Gastrocnemius medialis (tissue), 4 donors: ENCODE data around the gene HTRA3. TPM values are rescaled to one million over a fixed set of nuclear protein-coding genes. Genes with fewer than 3 reads are reported as not detected.

Source experiments
- ATAC-seq, 2 donors: fragments of 150-250 bp; one replicate each; pipeline ENCODE4 v1.9.1; 2016
- DNase-seq, 2 donors: peaks; one replicate each; pipeline ENCODE4 v3.0.0-alpha.2; 2019
- H3K27ac ChIP-seq, 4 donors: fragments of 200-600 bp; sonication (generic); 1 replicate in 1 of 4; 2 replicates in 3 of 4; pipeline ENCODE4 v1.5.1; 2016 to 2018; ENCODE audit warnings: mild to moderate bottlenecking in 2 of 4, moderate library complexity in 1 of 4
- H3K27me3 ChIP-seq, 3 donors: fragments of 200-600 bp; sonication (generic) in 2 of 3; 1 replicate in 1 of 3; 2 replicates in 2 of 3; pipeline versions ENCODE4 v1.5.1 to v1.6.0; 2016 to 2019; ENCODE audit warnings: mild to moderate bottlenecking in 1 of 3, moderate library complexity in 1 of 3
- H3K36me3 ChIP-seq, 2 donors: fragments of 200-600 bp; sonication (generic) in 1 of 2; one replicate each; pipeline ENCODE4 v1.5.1; 2017 to 2018
- H3K4me1 ChIP-seq, 2 donors: fragments of 200-600 bp; sonication (generic) in 1 of 2; one replicate each; pipeline ENCODE4 v1.5.1; 2016 to 2017; ENCODE audit warnings: mild to moderate bottlenecking in 2 of 2
- H3K4me3 ChIP-seq, 4 donors: fragments of 200-600 bp; sonication (generic) in 3 of 4; 1 replicate in 1 of 4; 2 replicates in 3 of 4; pipeline ENCODE4 v1.5.1; 2016 to 2019; ENCODE audit warnings: mild to moderate bottlenecking in 2 of 4
- H3K9me3 ChIP-seq, 3 donors: fragments of 200-600 bp; sonication (generic) in 2 of 3; 1 replicate in 1 of 3; 2 replicates in 2 of 3; pipeline ENCODE4 v1.5.1; 2016 to 2019
- CTCF ChIP-seq, 5 experiments: fragments of 450-650 bp in 3 of 5; fragments of 200-600 bp in 2 of 5; sonication (generic) in 2 of 5; IDR thresholded peaks in 4 of 5; conservative IDR thresholded peaks in 1 of 5; 1 replicate in 4 of 5; 2 replicates in 1 of 5; pipeline ENCODE4 v1.5.1; 2016 to 2019; ENCODE audit warnings: antibody characterized with exemption in 5 of 5, mild to moderate bottlenecking in 3 of 5, moderate library complexity in 3 of 5
- POLR2A ChIP-seq, 2 donors: fragments of 450-650 bp; IDR thresholded peaks; one replicate each; pipeline ENCODE4 v1.6.1; 2017; ENCODE audit warnings: antibody characterized with exemption in 2 of 2, mild to moderate bottlenecking in 2 of 2, moderate library complexity in 2 of 2
- in situ Hi-C, 4 donors: fragments of 200-750 bp; cut with MboI; loops; one replicate each; pipeline versions ENCODE4 v1.15.0 to v1.8.0; 2017; ENCODE audit warnings: low sequenced_read_pairs in 4 of 4
- intact Hi-C: fragments of 100-400 bp; cut with DNase I; formaldehyde crosslinking; loops from one replicate; pipeline ENCODE4 v1.15.1; 2023; ENCODE audit warnings: low total_unique reads
- total RNA-seq, 4 donors: library from RNA; depleted of rRNA; stranded (reverse); fragments of >200 nt; gene quantifications; one replicate each; pipeline versions ENCODE4 v1.1.0 to v1.2.3, GENCODE V29; 2016

The HTRA3 gene
- total RNA-seq, 4 donors from 2014 or later: 8.4 to 22.2 (median 16.0) TPM

GRCh38 chr4:8310306-8310705, 40.8 kb downstream of the HTRA3 start:
- Histone ChIP-seq H3K27ac (peak overlapping the region; percentile 65 to 72 (median 70)), H3K9me3 (no peaks in the 10 kb centered on the region), H3K27me3 (no peaks in the 10 kb centered on the region), H3K4me3 (no peak overlapping the region), H3K36me3 (no peaks in the 10 kb centered on the region), H3K4me1 (peaks cover 17 to 38% of the 10 kb centered on the region in 2 donors)
- intact Hi-C loops: no loop called here
- TF ChIP-seq CTCF (IDR thresholded peaks at IDR 0.05 in 4 of 5, conservative IDR thresholded peaks at IDR 0.05 in 1 of 5): no peak
- TF ChIP-seq POLR2A (IDR thresholded peaks at IDR 0.05): no peak
- ATAC-seq: no peak
- in situ Hi-C loops: loop anchor here in 1 of 4 donors (10.0 kb wide), 1 partner anchor 94 kb away; no protein-coding TSS in a partner anchor
- peak in 1 of 2 donors; percentile 38 for DNase-seq

GRCh38 chr4:8311101-8312068, 41.8 kb downstream of the HTRA3 start:
- DNase-seq (peak in 1 of 2 donors; percentile 7), ATAC-seq (no peak)
- Histone ChIP-seq H3K4me3 (no peak overlapping the region), H3K27ac (no peak overlapping the region), H3K36me3 (no peaks in the 10 kb centered on the region), H3K27me3 (no peaks in the 10 kb centered on the region), H3K4me1 (peaks cover 21 to 43% of the 10 kb centered on the region in 2 donors), H3K9me3 (no peaks in the 10 kb centered on the region)
- TF ChIP-seq POLR2A (IDR thresholded peaks at IDR 0.05) (no peak), CTCF (IDR thresholded peaks at IDR 0.05 in 4 of 5, conservative IDR thresholded peaks at IDR 0.05 in 1 of 5) (no peak)
- in situ Hi-C loops (loop anchor here in 1 of 4 donors (10.0 kb wide), 1 partner anchor 93 kb away; no protein-coding TSS in a partner anchor), intact Hi-C loops (no loop called here)

- Histone ChIP-seq H3K27me3 (no peaks in the 10 kb centered on the region), H3K4me1 (peaks cover 17 to 36% of the 10 kb centered on the region in 2 donors), H3K36me3 (no peaks in the 10 kb centered on the region), H3K9me3 (no peaks in the 10 kb centered on the region), H3K27ac (no peak overlapping the region), H3K4me3 (no peak overlapping the region)
- intact Hi-C loops (no loop called here), in situ Hi-C loops (loop anchor here in 1 of 4 donors (10.0 kb wide), 1 partner anchor 93 kb away; no protein-coding TSS in a partner anchor)
- DNase-seq: no peak
- TF ChIP-seq CTCF (IDR thresholded peaks at IDR 0.05 in 4 of 5, conservative IDR thresholded peaks at IDR 0.05 in 1 of 5) (no peak), POLR2A (IDR thresholded peaks at IDR 0.05) (no peak)
- ATAC-seq: no peak
Observed at GRCh38 chr4:8312069-8312445, 42.5 kb downstream of the HTRA3 start.

GRCh38 chr4:8312976-8313375, 43.4 kb downstream of the HTRA3 start:
- no peak for ATAC-seq
- intact Hi-C loops: no loop called here
- H3K4me1 ChIP-seq: peaks cover 17 to 28% of the 10 kb centered on the region in 2 donors

More at GRCh38 chr4:8312976-8313375, 43.4 kb downstream of the HTRA3 start:
- Histone ChIP-seq H3K4me3 (no peak overlapping the region), H3K27ac (no peak overlapping the region), H3K27me3 (no peaks in the 10 kb centered on the region), H3K9me3 (no peaks in the 10 kb centered on the region), H3K36me3 (no peaks in the 10 kb centered on the region)
- in situ Hi-C loops: loop anchor here in 1 of 4 donors (10.0 kb wide), 1 partner anchor 92 kb away; no protein-coding TSS in a partner anchor
- no peak for DNase-seq
- TF ChIP-seq POLR2A (IDR thresholded peaks at IDR 0.05): no peak
- no peak for TF ChIP-seq CTCF (IDR thresholded peaks at IDR 0.05 in 4 of 5, conservative IDR thresholded peaks at IDR 0.05 in 1 of 5)
